Neural cell (in vitro differentiated cells): ENCODE measurements around the gene ANXA6. TPM values are rescaled to one million over a fixed set of nuclear protein-coding genes. Genes with fewer than 3 reads are reported as not detected.

ENCODE experiments used
- H2AFZ ChIP-seq: fragments of 200-600, 300-800 bp; sonication (generic), shearing (Covaris generic); 2 replicates; pipeline ENCODE4 v1.6.0; 2014; ENCODE audit warnings: low read depth, mild to moderate bottlenecking, antibody characterized with exemption, low read length, moderate library complexity
- H3F3A ChIP-seq: fragments of 200-600 bp; shearing (Covaris generic); 2 replicates; pipeline ENCODE4 v1.6.1; 2016; ENCODE audit warnings: mild to moderate bottlenecking, moderate library complexity, mixed read lengths, antibody characterized with exemption, low read length; ENCODE audit not compliant: insufficient read depth, poor library complexity, severe bottlenecking
- H3K27ac ChIP-seq: fragments of 200-600, 300-800 bp; sonication (generic), shearing (Covaris generic); 2 replicates; pipeline ENCODE4 v1.5.1; 2014; ENCODE audit warnings: mild to moderate bottlenecking, low read length, moderate library complexity
- H3K27me3 ChIP-seq: fragments of 300-800, 200-600 bp; sonication (generic), shearing (Covaris generic); 2 replicates; pipeline ENCODE4 v1.6.0; 2014; ENCODE audit warnings: mild to moderate bottlenecking, low read depth, low read length, moderate library complexity; ENCODE audit not compliant: insufficient read depth
- H3K36me3 ChIP-seq: fragments of 300-800, 200-600 bp; sonication (generic), shearing (Covaris generic); 2 replicates; pipeline ENCODE4 v1.5.1; 2014; ENCODE audit warnings: mild to moderate bottlenecking, antibody characterized with exemption, low read length, moderate library complexity; ENCODE audit not compliant: insufficient read depth
- H3K4me2 ChIP-seq: fragments of 300-800, 200-600 bp; sonication (generic), shearing (Covaris generic); 2 replicates; pipeline ENCODE4 v1.6.0; 2014; ENCODE audit warnings: mild to moderate bottlenecking, low read length
- H3K4me3 ChIP-seq: fragments of 300-800, 200-600 bp; sonication (generic), shearing (Covaris generic); 2 replicates; pipeline ENCODE4 v1.5.1; 2014; ENCODE audit warnings: mild to moderate bottlenecking, low read length, moderate library complexity
- H3K79me2 ChIP-seq: fragments of 200-600 bp; shearing (Covaris generic); replicated peaks from 2 replicates; pipeline ENCODE4 v1.6.0; 2014; ENCODE audit warnings: mild to moderate bottlenecking, low read length, moderate library complexity; ENCODE audit not compliant: insufficient read depth
- H3K9ac ChIP-seq: fragments of 300-800, 200-600 bp; sonication (generic), shearing (Covaris generic); 2 replicates; pipeline ENCODE4 v1.6.1; 2016; ENCODE audit warnings: mild to moderate bottlenecking, low read length, mixed read lengths
- H3K9me2 ChIP-seq: fragments of 200-600 bp; shearing (Covaris generic); 2 replicates; pipeline ENCODE4 v1.6.1; 2016; ENCODE audit warnings: mild to moderate bottlenecking, low read length, mixed read lengths; ENCODE audit not compliant: insufficient read depth
- H3K9me3 ChIP-seq: fragments of 200-600, 300-800 bp; sonication (generic), shearing (Covaris generic); 2 replicates; pipeline ENCODE4 v1.6.1; 2016; ENCODE audit warnings: mild to moderate bottlenecking, mixed run types, low read length, moderate library complexity, mixed read lengths
- H4K20me1 ChIP-seq: fragments of 200-600 bp; shearing (Covaris generic); 2 replicates; pipeline ENCODE4 v1.6.1; 2016; ENCODE audit warnings: mild to moderate bottlenecking, mixed run types; ENCODE audit not compliant: insufficient read depth
- EP300 ChIP-seq: fragments of 450-650 bp; conservative IDR thresholded peaks from 2 replicates; pipeline ENCODE4 v1.6.1; 2014; ENCODE audit warnings: antibody characterized with exemption, mild to moderate bottlenecking, moderate library complexity; ENCODE audit not compliant: poor library complexity, severe bottlenecking
- EZH2 ChIP-seq: fragments of 200-600, 300-800 bp; shearing (Covaris generic), sonication (generic); IDR thresholded peaks from 2 replicates; pipeline ENCODE4 v1.6.1; 2014; ENCODE audit warnings: antibody characterized with exemption, low read length, borderline replicate concordance, mild to moderate bottlenecking; ENCODE audit not compliant: insufficient read depth, poor library complexity, severe bottlenecking
- MXI1 ChIP-seq: fragments of 450-650 bp; conservative IDR thresholded peaks from 2 replicates; pipeline ENCODE4 v1.6.1; 2014; ENCODE audit warnings: antibody characterized with exemption, mild to moderate bottlenecking; ENCODE audit not compliant: poor library complexity, severe bottlenecking
- POLR2AphosphoS5 ChIP-seq: IDR thresholded peaks from 2 replicates; pipeline ENCODE4 v1.6.1; 2012
- RAD21 ChIP-seq: fragments of 450-650 bp; conservative IDR thresholded peaks from 2 replicates; pipeline ENCODE4 v1.6.1; 2014; ENCODE audit warnings: antibody characterized with exemption, mild to moderate bottlenecking, moderate library complexity
- SMC3 ChIP-seq: fragments of 450-650 bp; conservative IDR thresholded peaks from 2 replicates; pipeline ENCODE4 v1.6.1; 2014; ENCODE audit warnings: antibody characterized with exemption, mild to moderate bottlenecking, moderate library complexity; ENCODE audit not compliant: poor library complexity
- TAF1 ChIP-seq: IDR thresholded peaks from 2 replicates; pipeline ENCODE4 v1.6.1; 2012; ENCODE audit warnings: low read depth
- polyA plus RNA-seq: library from polyadenylated mRNA; depleted of rRNA; stranded (reverse); fragments of >200 nt; gene quantifications from 2 replicates; pipeline ENCODE4 v1.2.3, GENCODE V29; 2014
- TF ChIP-seq, protein P1 (sequence below): IDR thresholded peaks from 2 replicates; pipeline ENCODE4 v1.6.1; 2012; ENCODE audit warnings: borderline replicate concordance
- TF ChIP-seq, protein P2 (sequence below): fragments of 450-650 bp; IDR thresholded peaks from 2 replicates; pipeline ENCODE4 v1.5.1; 2014; ENCODE audit warnings: antibody characterized with exemption, mild to moderate bottlenecking, moderate library complexity; ENCODE audit not compliant: poor library complexity, severe bottlenecking

The ANXA6 gene
- polyA plus RNA-seq, 1 donor from 2014 or later = 27.5 TPM

DNA sequence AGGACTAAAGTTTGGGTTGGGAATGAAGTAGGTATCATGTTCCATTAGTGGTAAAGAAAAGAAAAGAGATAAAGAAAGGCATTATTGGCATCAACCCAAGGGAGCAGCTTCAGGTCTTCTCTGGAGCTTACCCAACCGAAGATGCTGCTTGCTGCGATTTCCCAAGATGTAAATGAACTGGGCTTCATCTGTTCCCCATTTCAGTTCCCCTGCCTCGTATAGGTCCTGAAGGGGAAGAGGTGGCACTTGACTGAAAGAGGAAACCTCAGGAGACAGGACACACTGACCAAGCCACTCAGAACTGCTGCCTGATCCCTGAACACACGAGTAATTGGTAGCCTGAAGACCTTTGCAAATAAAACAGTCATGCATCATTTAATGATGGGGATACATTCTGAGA lies 24.6 kb downstream of the ANXA6 start:
- H3K9ac ChIP-seq = no peak overlapping the region
- no peak overlapping the region for H3K4me3 ChIP-seq
- no peaks in the 10 kb centered on the region for H3K79me2 ChIP-seq
- no peak overlapping the region for H2AFZ ChIP-seq
- H3K27me3 ChIP-seq = no peaks in the 10 kb centered on the region
- H3K9me3 ChIP-seq = no peaks in the 10 kb centered on the region
- H3F3A ChIP-seq = no peaks in the 10 kb centered on the region
- H4K20me1 ChIP-seq = no peaks in the 10 kb centered on the region
- H3K27ac ChIP-seq = no peak overlapping the region
- no peaks in the 10 kb centered on the region for H3K9me2 ChIP-seq
- H3K4me2 ChIP-seq = no peak overlapping the region
- peaks cover 25% of the 10 kb centered on the region for H3K36me3 ChIP-seq
- no peak for TF ChIP-seq RAD21
- no peak for TF ChIP-seq TAF1
- no peak for TF ChIP-seq MXI1
- TF ChIP-seq EP300 = no peak
- TF ChIP-seq, protein P1, sequence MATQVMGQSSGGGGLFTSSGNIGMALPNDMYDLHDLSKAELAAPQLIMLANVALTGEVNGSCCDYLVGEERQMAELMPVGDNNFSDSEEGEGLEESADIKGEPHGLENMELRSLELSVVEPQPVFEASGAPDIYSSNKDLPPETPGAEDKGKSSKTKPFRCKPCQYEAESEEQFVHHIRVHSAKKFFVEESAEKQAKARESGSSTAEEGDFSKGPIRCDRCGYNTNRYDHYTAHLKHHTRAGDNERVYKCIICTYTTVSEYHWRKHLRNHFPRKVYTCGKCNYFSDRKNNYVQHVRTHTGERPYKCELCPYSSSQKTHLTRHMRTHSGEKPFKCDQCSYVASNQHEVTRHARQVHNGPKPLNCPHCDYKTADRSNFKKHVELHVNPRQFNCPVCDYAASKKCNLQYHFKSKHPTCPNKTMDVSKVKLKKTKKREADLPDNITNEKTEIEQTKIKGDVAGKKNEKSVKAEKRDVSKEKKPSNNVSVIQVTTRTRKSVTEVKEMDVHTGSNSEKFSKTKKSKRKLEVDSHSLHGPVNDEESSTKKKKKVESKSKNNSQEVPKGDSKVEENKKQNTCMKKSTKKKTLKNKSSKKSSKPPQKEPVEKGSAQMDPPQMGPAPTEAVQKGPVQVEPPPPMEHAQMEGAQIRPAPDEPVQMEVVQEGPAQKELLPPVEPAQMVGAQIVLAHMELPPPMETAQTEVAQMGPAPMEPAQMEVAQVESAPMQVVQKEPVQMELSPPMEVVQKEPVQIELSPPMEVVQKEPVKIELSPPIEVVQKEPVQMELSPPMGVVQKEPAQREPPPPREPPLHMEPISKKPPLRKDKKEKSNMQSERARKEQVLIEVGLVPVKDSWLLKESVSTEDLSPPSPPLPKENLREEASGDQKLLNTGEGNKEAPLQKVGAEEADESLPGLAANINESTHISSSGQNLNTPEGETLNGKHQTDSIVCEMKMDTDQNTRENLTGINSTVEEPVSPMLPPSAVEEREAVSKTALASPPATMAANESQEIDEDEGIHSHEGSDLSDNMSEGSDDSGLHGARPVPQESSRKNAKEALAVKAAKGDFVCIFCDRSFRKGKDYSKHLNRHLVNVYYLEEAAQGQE = no peak
- TF ChIP-seq EZH2 = no peak
- TF ChIP-seq POLR2AphosphoS5 = no peak
- TF ChIP-seq, protein P2, sequence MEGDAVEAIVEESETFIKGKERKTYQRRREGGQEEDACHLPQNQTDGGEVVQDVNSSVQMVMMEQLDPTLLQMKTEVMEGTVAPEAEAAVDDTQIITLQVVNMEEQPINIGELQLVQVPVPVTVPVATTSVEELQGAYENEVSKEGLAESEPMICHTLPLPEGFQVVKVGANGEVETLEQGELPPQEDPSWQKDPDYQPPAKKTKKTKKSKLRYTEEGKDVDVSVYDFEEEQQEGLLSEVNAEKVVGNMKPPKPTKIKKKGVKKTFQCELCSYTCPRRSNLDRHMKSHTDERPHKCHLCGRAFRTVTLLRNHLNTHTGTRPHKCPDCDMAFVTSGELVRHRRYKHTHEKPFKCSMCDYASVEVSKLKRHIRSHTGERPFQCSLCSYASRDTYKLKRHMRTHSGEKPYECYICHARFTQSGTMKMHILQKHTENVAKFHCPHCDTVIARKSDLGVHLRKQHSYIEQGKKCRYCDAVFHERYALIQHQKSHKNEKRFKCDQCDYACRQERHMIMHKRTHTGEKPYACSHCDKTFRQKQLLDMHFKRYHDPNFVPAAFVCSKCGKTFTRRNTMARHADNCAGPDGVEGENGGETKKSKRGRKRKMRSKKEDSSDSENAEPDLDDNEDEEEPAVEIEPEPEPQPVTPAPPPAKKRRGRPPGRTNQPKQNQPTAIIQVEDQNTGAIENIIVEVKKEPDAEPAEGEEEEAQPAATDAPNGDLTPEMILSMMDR = no peak
- no peak for TF ChIP-seq SMC3

DNA sequence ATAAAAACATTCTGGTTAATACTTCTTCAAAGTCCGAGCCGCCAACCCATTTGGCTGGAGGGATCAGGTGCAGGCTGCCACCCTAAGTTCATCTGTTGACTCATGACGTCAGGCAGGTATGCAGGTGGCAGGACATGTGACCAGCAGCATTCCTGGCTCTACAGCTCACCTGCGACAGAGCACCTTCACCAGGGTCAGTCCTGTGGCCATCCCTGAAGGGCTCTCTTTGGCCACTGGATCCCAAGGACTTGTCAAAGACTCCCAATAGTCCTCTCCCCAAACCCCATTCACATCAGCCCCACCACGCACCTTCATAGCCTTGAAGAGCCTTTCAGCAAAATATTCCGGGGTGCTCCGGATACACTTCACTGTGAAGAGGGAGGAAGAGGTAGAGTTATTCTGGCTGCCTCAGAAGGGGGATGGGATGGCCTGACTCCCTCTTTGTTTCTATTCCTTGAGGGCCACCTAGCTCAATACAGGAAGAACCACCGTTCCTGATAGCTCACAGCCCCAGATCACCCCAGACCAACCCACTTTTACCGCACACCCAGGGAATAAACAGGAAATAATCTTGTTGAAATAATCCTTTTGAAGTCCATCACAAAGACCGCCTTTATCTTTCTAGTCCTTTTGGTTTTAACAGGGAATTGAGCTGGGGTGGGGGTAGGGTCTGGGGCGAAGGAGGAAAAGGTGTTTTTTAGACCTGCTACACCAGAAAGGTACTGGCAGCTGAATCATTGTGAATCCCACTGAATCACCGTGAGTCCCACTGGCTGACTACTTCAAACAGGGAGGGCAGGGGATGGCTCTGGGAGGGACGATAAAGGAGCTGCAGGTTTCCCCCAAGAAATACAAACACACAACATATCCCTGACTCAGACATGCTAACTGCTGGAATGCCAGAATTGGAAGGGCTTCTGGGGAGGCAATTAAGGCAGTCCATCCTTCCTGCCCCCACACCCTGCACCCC lies 26.4 kb downstream of the ANXA6 start:
- Histone ChIP-seq H3K4me3 (no peak overlapping the region), H3K27ac (no peak overlapping the region), H3F3A (no peaks in the 10 kb centered on the region), H2AFZ (no peak overlapping the region), H3K9ac (no peak overlapping the region), H3K79me2 (no peaks in the 10 kb centered on the region), H3K9me3 (no peaks in the 10 kb centered on the region), H3K4me2 (no peak overlapping the region), H3K9me2 (no peaks in the 10 kb centered on the region), H4K20me1 (no peaks in the 10 kb centered on the region), H3K36me3 (peaks cover 24% of the 10 kb centered on the region), H3K27me3 (no peaks in the 10 kb centered on the region)
- TF ChIP-seq, protein P1 = no peak
- TF ChIP-seq POLR2AphosphoS5 (no peak), MXI1 (no peak)
